Lung (tissue), 12 donors: ENCODE data around the gene UBE2F. TPM values are rescaled to one million over a fixed set of nuclear protein-coding genes. Genes with fewer than 3 reads are reported as not detected.

ENCODE experiments used
- ATAC-seq: fragments of 200-7000 bp; cut with Tn5 transposase; one replicate; pipeline ENCODE4 v1.9.1; 2020; ENCODE audit warnings: moderate number of reproducible peaks; ENCODE audit not compliant: insufficient read depth, low FRiP score
- DNase-seq, 3 donors: peaks; one replicate each; pipeline ENCODE4 v3.0.0-alpha.2; 2013 to 2017
- H3K27ac ChIP-seq, 2 donors: one replicate each; pipeline ENCODE4 v1.5.1; 2013; ENCODE audit warnings: mild to moderate bottlenecking in 2 of 2, moderate library complexity in 2 of 2, control low read depth in 1 of 2, inconsistent platforms in 1 of 2, low read depth in 1 of 2, low read length in 1 of 2
- H3K27me3 ChIP-seq, 3 donors: one replicate each; pipeline ENCODE4 v1.5.1; 2013; ENCODE audit warnings: low read length in 2 of 3; ENCODE audit not compliant: control insufficient read depth in 3 of 3, insufficient read depth in 3 of 3
- H3K36me3 ChIP-seq, 4 donors: one replicate each; pipeline ENCODE4 v1.5.1; 2013; ENCODE audit warnings: low read length in 4 of 4, mild to moderate bottlenecking in 1 of 4, moderate library complexity in 1 of 4; ENCODE audit not compliant: control insufficient read depth in 4 of 4, insufficient read depth in 4 of 4
- H3K4me1 ChIP-seq, 5 donors: one replicate each; pipeline ENCODE4 v1.5.1; 2013; ENCODE audit warnings: low read length in 5 of 5, mild to moderate bottlenecking in 2 of 5, moderate library complexity in 1 of 5; ENCODE audit not compliant: control insufficient read depth in 5 of 5, insufficient read depth in 5 of 5
- H3K4me3 ChIP-seq: one replicate; pipeline ENCODE4 v1.5.1; 2013; ENCODE audit warnings: mild to moderate bottlenecking, control low read depth, moderate library complexity
- H3K9ac ChIP-seq, 2 donors: one replicate each; pipeline ENCODE4 v1.5.1; 2013; ENCODE audit warnings: low read length in 2 of 2, control low read depth in 1 of 2; ENCODE audit not compliant: insufficient read depth in 1 of 2
- H3K9me3 ChIP-seq, 4 donors: one replicate each; pipeline ENCODE4 v1.5.1; 2013; ENCODE audit warnings: low read length in 3 of 4, mild to moderate bottlenecking in 1 of 4, moderate library complexity in 1 of 4; ENCODE audit not compliant: control insufficient read depth in 4 of 4, insufficient read depth in 3 of 4
- WGBS, 2 donors: extraction: QIAGEN DNeasy Blood & Tissue Kit; methylation state at CpG; one replicate each; pipeline ENCODE4 v1.1.7; 2013; 5-methylcytosine and 5-hydroxymethylcytosine counted together
- polyA plus RNA-seq, 2 donors: library from polyadenylated mRNA; stranded (reverse); fragments of 200-250 nt; gene quantifications; one replicate each; pipeline ENCODE4 v1.2.1, GENCODE V29; 2013
- total RNA-seq, 2 donors: library from RNA; depleted of rRNA in 1 of 2; stranded (reverse); fragments of >200 nt in 1 of 2; gene quantifications; one replicate each; pipeline ENCODE4 v1.2.1, GENCODE V29; 2014 to 2021
- TF ChIP-seq, protein P1 (sequence below): IDR thresholded peaks from 2 replicates; pipeline ENCODE4 v1.5.1; 2012; ENCODE audit warnings: mild to moderate bottlenecking; ENCODE audit errors: control extremely low read depth, extremely low read depth
- donor health status: control.
- donor health status: control.
- donor health status: Bipolar disorder and iron deficiency.
- donor health status: healthy.
- donor health status: DM: yes; HTN: yes; CAD: no.

UBE2F gene
- total and polyA plus RNA-seq, 4 donors: 30.3 to 63.3 (median 46.8) TPM

DNA sequence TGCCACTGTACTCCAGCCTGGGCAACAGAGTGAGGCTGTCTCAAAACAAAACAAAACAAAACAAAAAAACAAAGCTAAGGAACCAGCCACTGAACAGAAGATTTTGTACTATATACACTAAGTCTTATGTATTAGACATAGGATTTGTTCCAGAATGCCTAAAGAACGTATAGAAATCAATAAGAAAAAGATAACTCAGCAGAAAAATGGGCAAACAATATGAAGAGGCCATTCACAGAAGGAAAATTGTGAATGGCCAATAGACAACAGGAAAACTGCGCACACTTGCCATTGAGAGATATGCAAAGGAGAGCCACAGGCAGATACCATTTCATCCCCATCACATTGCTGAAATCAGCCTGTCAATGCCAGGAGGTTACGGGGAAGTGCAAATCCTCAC, 14.9 kb upstream of the UBE2F start:
- ATAC-seq (no peak), DNase-seq (no peak)
- TF ChIP-seq, protein P1, sequence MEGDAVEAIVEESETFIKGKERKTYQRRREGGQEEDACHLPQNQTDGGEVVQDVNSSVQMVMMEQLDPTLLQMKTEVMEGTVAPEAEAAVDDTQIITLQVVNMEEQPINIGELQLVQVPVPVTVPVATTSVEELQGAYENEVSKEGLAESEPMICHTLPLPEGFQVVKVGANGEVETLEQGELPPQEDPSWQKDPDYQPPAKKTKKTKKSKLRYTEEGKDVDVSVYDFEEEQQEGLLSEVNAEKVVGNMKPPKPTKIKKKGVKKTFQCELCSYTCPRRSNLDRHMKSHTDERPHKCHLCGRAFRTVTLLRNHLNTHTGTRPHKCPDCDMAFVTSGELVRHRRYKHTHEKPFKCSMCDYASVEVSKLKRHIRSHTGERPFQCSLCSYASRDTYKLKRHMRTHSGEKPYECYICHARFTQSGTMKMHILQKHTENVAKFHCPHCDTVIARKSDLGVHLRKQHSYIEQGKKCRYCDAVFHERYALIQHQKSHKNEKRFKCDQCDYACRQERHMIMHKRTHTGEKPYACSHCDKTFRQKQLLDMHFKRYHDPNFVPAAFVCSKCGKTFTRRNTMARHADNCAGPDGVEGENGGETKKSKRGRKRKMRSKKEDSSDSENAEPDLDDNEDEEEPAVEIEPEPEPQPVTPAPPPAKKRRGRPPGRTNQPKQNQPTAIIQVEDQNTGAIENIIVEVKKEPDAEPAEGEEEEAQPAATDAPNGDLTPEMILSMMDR: no peak
- Histone ChIP-seq H3K4me3 (no peak overlapping the region), H3K9me3 (peaks cover 0 to 1% (median 0%) of the 10 kb centered on the region in 4 donors), H3K4me1 (peaks cover 0 to 7% (median 0%) of the 10 kb centered on the region in 5 donors), H3K27me3 (peaks cover 8 to 21% (median 9%) of the 10 kb centered on the region in 3 donors), H3K36me3 (no peaks in the 10 kb centered on the region), H3K27ac (no peak overlapping the region), H3K9ac (no peak overlapping the region)
- WGBS, 2 donors: 79 to 87% methylated on average over 3 of the region's 3 CpGs

GRCh38 chr2:237952851-237953250, 14.0 kb upstream of the UBE2F start:
- Histone ChIP-seq H3K9me3 (peaks cover 0 to 1% (median 0%) of the 10 kb centered on the region in 4 donors), H3K4me3 (no peak overlapping the region), H3K27me3 (peaks cover 8 to 21% (median 11%) of the 10 kb centered on the region in 3 donors), H3K4me1 (peaks cover 0 to 7% (median 0%) of the 10 kb centered on the region in 5 donors), H3K27ac (no peak overlapping the region), H3K9ac (no peak overlapping the region), H3K36me3 (no peaks in the 10 kb centered on the region)
- WGBS, 2 donors: 81 to 85% methylated on average over 2 of the region's 2 CpGs
- TF ChIP-seq, protein P1: no peak
- ATAC-seq (no peak), DNase-seq (no peak)

DNA sequence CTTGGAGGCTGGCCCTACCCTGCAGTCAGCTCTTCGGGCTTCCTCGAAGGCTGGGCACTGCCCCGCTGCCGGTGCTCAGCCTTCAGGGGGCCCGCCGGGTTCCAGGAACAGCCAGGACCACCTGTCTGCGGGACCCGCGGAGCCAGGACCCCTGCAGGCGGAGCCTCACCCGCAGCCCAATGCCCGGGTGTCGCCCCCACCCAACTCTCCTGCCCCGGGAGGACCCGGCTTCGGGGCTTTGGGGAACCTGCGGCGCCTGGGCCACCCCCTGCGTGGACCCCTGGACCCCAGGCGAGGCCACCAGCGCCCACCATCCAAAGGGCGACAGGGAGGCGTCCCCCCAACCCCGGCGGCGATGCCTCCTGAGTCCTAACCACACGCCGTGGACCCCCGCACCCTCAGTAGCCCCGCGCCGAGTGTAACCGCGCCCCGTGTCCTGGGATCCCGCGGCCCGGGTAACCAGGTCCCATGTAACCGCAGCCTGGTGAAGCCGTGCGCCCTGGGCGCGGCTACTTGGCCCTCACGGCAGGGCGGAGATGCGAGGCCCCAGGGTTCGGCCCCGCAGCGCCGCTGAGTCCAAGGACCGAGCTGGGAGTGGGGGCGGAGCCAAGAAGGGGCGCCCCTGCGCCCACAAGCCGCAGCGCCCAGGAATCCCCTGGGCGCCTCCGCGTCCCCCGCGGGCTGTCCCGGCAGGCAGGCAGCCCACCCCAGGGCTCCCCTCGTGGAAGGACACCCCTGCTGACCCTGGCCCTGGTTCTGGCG, 11.0 kb upstream of the UBE2F start:
- Histone ChIP-seq H3K9ac (no peak overlapping the region), H3K9me3 (peaks cover 0 to 2% (median 0%) of the 10 kb centered on the region in 4 donors), H3K36me3 (no peaks in the 10 kb centered on the region), H3K4me1 (peaks cover 0 to 7% (median 0%) of the 10 kb centered on the region in 5 donors), H3K4me3 (no peak overlapping the region), H3K27ac (no peak overlapping the region), H3K27me3 (peaks cover 8 to 21% (median 11%) of the 10 kb centered on the region in 3 donors)
- no peak for ATAC-seq
- no peak for DNase-seq
- TF ChIP-seq, protein P1: no peak
- WGBS, 2 donors: 11 to 15% methylated on average over 52 to 64 of the region's 64 CpGs
